Effector CD4-positive, alpha-beta T cell (primary cell): ENCODE data around the gene APBB2.

Source experiments
- DNase-seq: peaks from one replicate; pipeline ENCODE4 v3.0.0-alpha.2; 2020

The APBB2 gene

DNA sequence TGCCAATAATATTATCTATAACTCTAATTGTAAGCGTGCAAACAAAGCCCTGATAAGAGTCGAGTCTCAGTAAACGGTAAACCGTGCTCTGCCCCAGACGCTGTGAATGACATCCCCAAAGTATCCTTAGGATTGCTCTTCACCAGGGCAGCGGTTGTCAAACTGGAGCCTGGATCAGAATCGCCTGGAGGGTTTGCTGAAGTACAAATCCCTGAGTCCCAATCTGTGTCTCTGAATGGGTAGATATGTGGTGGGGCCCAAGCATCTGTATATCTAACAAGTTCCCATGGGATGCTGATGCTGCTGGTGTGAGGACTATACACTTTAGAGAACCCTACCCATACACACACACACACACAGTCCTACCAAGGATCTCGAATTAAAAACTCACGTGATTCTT lies 813 bp upstream of the APBB2 start:
- no peak for DNase-seq

- DNase-seq = no peak
Measured at GRCh38 chr4:41214825-41215146, 444 bp upstream of the APBB2 start.

GRCh38 chr4:41213625-41214135 lies 662 bp downstream of the APBB2 start:
- DNase-seq = no peak

DNA sequence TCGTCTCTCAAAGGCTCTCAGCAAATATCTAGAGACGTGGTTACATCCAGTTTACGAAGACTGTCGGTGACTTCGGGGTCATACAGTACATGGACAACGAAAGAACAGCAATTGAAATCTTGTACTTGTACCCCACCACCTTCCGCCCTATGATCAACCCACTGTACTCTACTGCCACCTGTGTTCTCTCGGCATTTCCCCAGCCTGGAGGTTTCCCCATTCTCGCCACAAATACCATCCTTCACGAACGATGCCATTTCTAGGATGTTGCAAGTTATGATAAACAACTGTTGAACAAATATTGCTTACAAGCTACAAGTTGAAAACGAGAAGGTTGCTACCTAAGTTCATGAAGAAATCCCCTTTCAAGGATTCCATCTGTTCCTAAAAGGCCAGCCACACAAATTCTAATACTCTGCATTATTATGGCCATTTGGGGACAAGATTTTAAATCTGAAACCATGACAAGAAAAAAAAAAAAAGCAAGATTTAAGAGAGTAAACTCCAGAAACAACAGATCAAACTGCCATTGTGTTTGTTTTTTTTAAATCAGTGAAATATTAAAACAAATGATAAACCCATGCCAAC lies 1.6 kb downstream of the APBB2 start:
- no peak for DNase-seq

GRCh38 chr4:41211951-41212615 lies 2.3 kb downstream of the APBB2 start:
- DNase-seq = no peak

GRCh38 chr4:41209901-41210300 lies 4.4 kb downstream of the APBB2 start:
- DNase-seq = no peak

DNA sequence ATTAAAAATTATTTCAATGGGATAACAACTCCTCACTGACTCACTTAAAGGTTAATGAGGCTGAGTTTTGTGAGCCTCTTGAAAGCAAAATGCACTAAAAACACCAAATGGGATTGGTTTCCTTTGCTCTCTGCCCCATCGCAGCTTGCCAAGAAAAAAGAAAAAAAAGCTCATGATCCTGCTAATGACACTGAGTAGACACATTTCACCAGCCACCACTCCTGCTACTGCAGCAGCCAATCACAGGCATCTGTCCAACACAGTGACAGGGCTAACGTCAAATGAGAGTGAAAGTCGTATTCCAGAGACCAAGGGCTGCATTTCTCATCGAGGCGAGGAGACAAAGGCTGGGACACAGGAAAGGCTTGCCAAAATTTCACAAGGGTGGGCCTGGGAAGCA lies 5.2 kb downstream of the APBB2 start:
- no peak for DNase-seq

DNA sequence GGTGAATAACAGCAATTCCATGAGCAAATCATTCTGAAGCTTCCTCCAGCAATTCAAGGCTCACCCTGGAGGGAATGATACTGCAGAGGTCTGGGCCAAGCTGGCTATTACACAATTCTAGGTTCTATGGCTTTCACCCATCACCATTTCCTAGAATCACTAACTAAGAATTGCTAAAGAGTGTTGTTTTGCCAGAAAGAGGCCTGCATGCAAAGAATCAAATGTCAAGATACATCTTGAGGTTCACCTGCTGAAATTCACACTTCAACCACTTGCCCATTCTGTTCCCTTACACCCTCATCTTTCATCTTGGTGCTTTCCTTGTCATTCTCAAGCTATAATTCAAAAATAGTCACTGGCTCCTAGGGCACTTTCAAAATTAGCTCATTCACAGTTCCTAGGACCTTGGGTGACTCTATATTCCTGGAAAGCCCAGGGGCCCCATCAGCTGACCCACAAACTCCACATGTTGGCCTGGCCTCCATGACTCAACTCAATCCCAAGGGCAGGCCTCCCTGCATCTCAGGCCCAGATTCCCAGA lies 7.0 kb downstream of the APBB2 start:
- DNase-seq = no peak

- DNase-seq = no peak
Measured at GRCh38 chr4:41205854-41206460, 8.4 kb downstream of the APBB2 start.

DNA sequence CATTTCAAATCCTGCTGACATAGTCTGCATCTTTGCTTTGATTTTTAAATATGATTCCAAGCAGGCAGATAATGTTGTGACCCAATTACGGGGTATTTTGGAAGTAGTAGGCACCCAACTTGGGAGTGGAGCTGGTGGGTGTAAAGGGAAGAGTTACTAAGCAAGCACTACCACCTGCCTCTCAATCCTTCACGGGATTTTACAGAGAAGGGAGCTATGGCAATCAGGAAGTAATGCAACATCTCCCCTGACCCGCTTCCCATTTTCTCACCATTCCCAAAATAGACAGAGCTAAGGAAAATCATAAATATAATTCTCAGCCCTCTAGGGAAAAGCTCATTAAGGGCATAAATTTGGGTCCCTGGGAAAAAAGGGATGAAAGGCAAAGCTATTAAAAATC lies 9.2 kb downstream of the APBB2 start:
- no peak for DNase-seq

DNA sequence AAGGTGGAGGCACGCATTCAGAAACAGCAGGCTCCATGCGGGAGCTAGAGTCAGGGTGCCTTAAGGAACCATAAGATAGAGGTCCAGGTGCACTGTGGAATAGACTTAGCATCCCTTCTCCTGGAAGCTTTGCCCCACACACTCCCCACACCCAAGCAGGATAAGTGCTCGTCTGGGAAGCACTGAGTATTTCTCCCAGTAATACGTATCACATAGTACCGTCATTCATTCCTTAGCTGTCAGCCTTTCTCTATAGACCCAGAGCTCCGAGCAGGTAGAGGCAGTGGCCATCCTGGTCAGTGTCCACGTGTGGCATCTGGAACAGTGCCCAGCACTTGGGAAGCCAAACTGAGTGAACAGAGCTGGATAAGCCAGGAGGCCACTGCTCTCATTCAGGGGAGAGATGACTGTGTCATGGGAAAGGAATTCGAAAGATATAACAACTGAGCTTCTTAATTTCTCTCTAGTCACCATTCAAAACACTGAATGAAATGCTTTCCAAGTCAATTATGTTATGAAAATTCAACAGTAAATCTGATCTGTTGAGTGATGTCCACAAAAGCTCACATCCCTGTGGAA lies 9.9 kb downstream of the APBB2 start:
- DNase-seq = no peak

- DNase-seq = no peak
Measured at GRCh38 chr4:41203841-41204240, 10.5 kb downstream of the APBB2 start.

GRCh38 chr4:41202820-41203568 lies 11.3 kb downstream of the APBB2 start:
- DNase-seq = no peak

DNA sequence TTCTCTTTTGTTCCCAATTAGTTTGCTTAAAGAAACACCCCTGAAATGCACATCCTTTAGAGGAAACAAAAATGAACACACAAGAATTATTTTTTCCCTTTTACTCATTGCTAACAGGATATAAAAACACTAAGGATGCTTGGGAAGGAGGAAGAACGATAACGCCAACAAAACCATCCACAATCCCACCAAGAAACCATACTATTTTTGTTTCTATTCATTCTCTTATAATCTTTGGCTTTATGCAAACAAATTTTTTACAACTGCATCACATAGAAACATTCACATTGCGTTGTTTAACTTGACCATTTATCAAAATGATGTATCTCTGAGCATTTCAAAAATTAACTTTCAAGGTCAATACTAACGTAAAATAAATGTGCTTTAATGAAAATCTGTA lies 12.0 kb downstream of the APBB2 start:
- DNase-seq = no peak

GRCh38 chr4:41200486-41201017 lies 13.8 kb downstream of the APBB2 start:
- no peak for DNase-seq

DNA sequence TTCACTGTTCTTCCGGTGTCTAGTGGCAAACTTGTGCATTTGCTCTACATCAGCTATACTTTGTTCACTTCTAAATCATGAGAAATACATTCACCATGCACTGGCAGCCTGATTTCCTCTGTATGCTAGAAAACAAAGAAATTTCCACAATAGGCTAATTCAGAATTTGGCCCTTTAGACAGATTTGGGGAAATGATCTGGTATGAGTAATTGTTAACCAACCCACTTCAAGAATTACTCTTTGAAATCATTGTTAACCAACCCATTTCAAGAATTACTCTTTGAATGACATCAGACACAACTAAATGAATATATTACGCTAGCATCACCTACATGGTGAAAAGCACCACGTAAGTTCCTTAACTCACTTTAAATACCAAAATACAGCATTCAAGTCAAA lies 14.6 kb downstream of the APBB2 start:
- DNase-seq = no peak

GRCh38 chr4:41197996-41198395 lies 16.3 kb downstream of the APBB2 start:
- DNase-seq = no peak

DNA sequence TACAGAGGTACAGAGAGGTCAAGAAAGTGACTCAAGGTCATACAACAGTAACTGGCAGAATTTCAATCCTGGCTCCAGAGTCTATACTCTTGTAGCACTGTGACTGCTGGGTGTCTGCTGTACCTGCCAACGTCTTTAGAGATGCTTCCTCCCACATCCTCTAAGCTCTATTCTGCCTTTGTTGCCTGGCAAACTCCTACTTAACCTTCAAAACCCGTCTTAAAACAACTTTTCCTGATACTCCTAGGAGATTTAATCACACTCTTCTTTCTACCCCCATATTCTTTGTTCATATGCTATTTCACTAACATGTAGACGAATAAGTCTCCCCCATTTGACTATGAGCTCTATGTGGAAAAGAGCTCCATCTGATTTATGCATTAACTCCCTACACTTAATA lies 16.8 kb downstream of the APBB2 start:
- no peak for DNase-seq

DNA sequence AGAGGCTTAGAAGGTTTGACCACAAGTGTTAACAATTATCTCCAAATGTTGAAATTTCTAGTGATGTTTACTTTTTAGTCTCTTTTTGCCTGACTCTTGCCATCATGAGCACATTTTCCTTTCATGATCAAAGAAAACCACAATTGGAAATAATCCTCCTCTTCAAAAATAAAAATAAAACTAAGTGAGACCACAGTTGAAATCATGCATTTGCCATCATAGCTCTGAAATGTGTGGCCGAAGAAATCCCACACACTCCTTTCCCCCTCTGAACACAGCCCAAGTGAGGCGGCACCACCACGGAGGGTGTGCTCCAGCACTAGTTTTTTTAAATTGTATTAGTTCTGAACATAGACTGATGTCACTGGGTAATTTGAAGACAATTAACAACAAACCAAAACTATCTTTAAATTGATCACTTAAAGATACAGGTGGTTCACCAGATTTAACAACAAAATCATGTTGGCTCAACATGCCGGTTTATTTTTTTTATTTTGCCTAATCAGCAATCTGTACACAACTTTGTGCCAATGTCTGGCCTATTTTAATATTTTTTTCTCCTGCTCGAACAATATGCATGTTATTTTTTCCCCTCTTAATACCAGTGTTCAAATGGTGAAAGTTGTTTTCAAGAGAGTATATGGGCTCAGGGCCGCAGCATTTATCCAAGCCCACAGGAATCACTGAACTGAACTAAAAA lies 17.6 kb downstream of the APBB2 start:
- no peak for DNase-seq

DNA sequence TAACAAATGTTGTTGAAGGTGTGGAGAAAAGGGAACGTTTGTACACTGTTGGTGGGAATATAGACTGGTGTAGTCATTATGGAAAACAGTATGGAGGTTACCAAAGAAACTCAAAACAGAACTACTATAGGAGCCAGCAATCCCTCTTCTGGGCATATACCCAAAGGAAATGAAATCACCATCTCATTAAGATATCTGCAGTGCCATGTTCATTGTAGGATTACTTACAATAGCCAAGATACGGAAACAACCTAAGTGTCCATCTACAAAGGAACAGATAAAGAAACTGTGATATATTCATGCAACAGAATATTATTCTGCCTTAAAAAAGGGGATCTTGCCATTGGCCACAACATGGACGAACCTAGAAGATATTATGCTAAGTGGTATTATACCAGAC lies 22.2 kb downstream of the APBB2 start:
- DNase-seq = no peak

DNA sequence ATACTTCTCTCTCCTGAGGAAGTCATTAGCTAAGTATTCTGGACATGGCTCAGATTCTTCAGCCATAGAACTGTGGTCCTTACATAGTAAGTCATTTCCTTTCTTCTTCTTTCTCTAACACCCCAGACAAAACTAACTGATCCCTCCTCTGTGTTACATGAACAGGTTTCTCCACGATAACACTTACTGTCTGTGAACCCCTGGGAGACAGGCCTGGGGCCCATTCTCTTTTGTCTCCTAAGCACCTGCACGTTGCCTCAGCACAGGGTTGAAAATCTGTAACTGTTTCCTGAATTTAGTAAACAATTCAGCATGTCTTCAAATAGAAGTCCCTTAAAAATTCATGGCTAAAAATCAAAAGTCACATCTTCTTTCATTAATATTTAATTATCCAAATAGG lies 24.7 kb downstream of the APBB2 start:
- DNase-seq = no peak

GRCh38 chr4:41189076-41189475 lies 25.3 kb downstream of the APBB2 start:
- no peak for DNase-seq
